HL-60 (cell line): Measurements from ENCODE around the gene APOBEC3F.
"Not testable (repeated sequence)": the region's sequence is repeated elsewhere in the genome, so short reads cannot be mapped to it uniquely, and the experiment has no call there.

Experiments
- GABPA ChIP-seq: IDR thresholded peaks from 2 replicates; pipeline ENCODE4 v1.6.1; 2012; ENCODE audit warnings: low read depth
- POLR2AphosphoS5 ChIP-seq: IDR thresholded peaks from 2 replicates; pipeline ENCODE4 v1.6.1; 2012; ENCODE audit warnings: low read depth
- TF ChIP-seq, protein P1 (sequence below): IDR thresholded peaks from one replicate; pipeline ENCODE4 v1.5.1; 2011; ENCODE audit warnings: low read length, control low read depth, inconsistent platforms; ENCODE audit not compliant: insufficient read depth

DNA sequence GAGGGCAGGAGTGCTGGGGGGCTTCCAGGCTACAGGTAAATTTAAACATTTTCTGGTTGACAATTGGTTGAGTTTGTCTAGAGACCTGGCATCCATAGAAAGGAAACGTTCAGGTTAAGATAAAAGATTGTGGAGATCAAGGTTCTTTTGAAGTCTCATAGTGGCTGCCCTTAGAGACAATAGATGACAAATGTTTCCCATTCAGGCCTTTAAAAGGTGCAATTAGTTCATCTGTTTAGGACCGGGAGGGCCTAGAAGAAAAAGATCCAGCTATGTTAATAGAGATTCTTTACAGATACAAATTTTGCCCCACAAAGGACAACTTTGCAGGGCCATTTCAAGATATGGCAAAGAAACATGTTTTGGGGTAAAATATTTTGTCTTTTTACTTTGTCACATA lies 3.6 kb upstream of the APOBEC3F start:
- TF ChIP-seq, protein P1, sequence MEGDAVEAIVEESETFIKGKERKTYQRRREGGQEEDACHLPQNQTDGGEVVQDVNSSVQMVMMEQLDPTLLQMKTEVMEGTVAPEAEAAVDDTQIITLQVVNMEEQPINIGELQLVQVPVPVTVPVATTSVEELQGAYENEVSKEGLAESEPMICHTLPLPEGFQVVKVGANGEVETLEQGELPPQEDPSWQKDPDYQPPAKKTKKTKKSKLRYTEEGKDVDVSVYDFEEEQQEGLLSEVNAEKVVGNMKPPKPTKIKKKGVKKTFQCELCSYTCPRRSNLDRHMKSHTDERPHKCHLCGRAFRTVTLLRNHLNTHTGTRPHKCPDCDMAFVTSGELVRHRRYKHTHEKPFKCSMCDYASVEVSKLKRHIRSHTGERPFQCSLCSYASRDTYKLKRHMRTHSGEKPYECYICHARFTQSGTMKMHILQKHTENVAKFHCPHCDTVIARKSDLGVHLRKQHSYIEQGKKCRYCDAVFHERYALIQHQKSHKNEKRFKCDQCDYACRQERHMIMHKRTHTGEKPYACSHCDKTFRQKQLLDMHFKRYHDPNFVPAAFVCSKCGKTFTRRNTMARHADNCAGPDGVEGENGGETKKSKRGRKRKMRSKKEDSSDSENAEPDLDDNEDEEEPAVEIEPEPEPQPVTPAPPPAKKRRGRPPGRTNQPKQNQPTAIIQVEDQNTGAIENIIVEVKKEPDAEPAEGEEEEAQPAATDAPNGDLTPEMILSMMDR: not testable (repeated sequence)
- TF ChIP-seq POLR2AphosphoS5, GABPA: not testable (repeated sequence)
